ENCODE data around the gene KCNJ16. TPM values are rescaled to one million over a fixed set of nuclear protein-coding genes. Genes with fewer than 3 reads are reported as not detected.

The KCNJ16 gene
- total RNA-seq, 4 donors from 2014 or later = 296 to 403 (median 324) TPM

DNA sequence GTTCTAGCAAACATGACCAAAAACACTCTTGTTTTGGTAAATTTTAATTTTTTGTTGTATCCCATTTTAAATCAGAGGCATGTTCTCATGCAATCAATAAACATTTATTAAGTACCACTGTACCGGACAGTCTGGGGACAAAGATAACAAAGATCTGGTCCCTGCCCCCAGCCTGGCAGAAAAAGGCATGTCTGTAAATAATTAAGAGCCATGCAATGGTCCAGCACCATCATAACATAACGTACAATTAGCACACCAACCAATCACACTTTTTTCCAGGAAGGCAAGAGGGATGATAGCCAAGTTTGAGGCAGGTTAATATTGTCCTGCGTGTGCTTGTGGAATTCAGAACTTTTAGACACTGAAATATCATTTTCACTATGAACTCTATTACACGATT is 3.5 kb downstream of the KCNJ16 start:
- no peaks in the 10 kb centered on the region for H3K9me3 ChIP-seq
- no peaks in the 10 kb centered on the region for H3K36me3 ChIP-seq
- H3K4me3 ChIP-seq (replicated peaks in 1 of 3) = peak overlapping the region in 1 of 3 donors; percentile 26
- H3K4me1 ChIP-seq = peaks cover 14 to 33% of the 10 kb centered on the region in 2 donors
- H3K27ac ChIP-seq = peak overlapping the region; percentile 84 to 94 (median 92)
- DNase-seq = no peak
- intact Hi-C loops (cut with DNase I) = no loop called here
- TF ChIP-seq POLR2A (IDR thresholded peaks at IDR 0.05) = peak in 1 of 2 donors; percentile 14
- TF ChIP-seq, protein P1, sequence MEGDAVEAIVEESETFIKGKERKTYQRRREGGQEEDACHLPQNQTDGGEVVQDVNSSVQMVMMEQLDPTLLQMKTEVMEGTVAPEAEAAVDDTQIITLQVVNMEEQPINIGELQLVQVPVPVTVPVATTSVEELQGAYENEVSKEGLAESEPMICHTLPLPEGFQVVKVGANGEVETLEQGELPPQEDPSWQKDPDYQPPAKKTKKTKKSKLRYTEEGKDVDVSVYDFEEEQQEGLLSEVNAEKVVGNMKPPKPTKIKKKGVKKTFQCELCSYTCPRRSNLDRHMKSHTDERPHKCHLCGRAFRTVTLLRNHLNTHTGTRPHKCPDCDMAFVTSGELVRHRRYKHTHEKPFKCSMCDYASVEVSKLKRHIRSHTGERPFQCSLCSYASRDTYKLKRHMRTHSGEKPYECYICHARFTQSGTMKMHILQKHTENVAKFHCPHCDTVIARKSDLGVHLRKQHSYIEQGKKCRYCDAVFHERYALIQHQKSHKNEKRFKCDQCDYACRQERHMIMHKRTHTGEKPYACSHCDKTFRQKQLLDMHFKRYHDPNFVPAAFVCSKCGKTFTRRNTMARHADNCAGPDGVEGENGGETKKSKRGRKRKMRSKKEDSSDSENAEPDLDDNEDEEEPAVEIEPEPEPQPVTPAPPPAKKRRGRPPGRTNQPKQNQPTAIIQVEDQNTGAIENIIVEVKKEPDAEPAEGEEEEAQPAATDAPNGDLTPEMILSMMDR (IDR thresholded peaks at IDR 0.05) = no peak
- H3K27me3 ChIP-seq = no peaks in the 10 kb centered on the region
- 15 to 28% methylated on average over 4 of the region's 4 CpGs for WGBS, 2 donors

DNA sequence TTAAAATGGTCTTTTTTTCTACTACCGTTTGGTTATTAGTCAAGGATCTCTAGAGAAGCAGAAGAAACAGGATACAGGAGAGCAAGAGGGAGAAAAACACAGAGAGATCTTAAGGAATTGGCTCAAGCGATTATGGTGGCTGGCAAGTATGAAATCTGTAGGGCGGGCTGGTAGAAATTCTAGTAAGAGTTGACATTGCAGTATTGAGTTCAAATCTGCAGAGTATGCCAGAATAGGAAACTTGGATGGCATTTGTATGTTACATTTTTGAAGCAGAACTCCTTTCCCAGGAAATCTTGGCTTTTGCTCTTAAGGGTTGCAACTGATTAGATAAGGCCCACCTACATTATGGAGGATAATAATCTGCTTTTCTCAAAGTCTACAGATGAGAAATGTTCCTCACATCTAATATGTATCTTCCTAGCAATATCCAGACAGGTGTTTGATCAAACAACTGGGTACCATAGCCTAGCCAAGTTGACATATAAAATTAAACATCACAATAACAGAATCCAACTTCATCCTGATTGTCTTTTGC is 4.0 kb downstream of the KCNJ16 start:
- Histone ChIP-seq H3K36me3 (no peaks in the 10 kb centered on the region), H3K9me3 (no peaks in the 10 kb centered on the region), H3K4me3 (replicated peaks in 1 of 3) (peak overlapping the region in 1 of 3 donors; percentile 26), H3K27ac (peak overlapping the region; percentile 84 to 94 (median 92)), H3K27me3 (no peaks in the 10 kb centered on the region), H3K4me1 (peaks cover 9 to 28% of the 10 kb centered on the region in 2 donors)
- TF ChIP-seq, protein P1 (IDR thresholded peaks at IDR 0.05) = no peak
- TF ChIP-seq POLR2A (IDR thresholded peaks at IDR 0.05) = no peak
- 61 to 65% methylated on average over 3 of the region's 3 CpGs for WGBS, 2 donors
- no peak for DNase-seq
- intact Hi-C loops (cut with DNase I) = no loop called here

GRCh38 chr17:70080541-70081347 is 5.7 kb downstream of the KCNJ16 start:
- H3K4me1 ChIP-seq = peaks cover 8 to 32% of the 10 kb centered on the region in 2 donors
- no peak for DNase-seq
- peak in 1 of 2 donors; percentile 36 for TF ChIP-seq POLR2A (IDR thresholded peaks at IDR 0.05)
- TF ChIP-seq, protein P1 (IDR thresholded peaks at IDR 0.05) = no peak
- intact Hi-C loops (cut with DNase I) = no loop called here
- no peaks in the 10 kb centered on the region for H3K27me3 ChIP-seq
- H3K4me3 ChIP-seq (replicated peaks in 1 of 3) = peak overlapping the region in 1 of 3 donors; percentile 3
- no peaks in the 10 kb centered on the region for H3K9me3 ChIP-seq
- peak overlapping the region; percentile 48 to 94 (median 92) for H3K27ac ChIP-seq
- H3K36me3 ChIP-seq = no peaks in the 10 kb centered on the region
- WGBS, 2 donors = 56 to 66% methylated on average over 7 of the region's 7 CpGs

DNA sequence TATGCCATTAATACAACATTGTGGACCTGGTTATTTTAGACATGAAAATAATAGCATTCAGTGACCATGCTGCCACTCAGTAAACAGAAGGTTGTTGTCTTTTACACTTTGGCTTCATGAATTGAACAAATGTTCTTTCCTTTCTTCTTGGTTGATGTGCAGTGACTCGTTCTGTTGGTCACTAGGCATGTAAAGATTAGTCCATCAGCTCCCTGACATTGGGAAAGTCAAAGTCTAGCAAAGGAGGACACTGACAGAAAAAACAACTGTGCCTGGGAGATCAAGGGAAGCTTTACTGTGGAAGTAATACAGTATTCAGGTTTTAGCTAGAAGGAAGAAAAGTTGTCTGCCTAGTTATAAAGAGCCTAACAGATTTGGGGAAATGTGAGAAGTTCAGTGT is 6.9 kb downstream of the KCNJ16 start:
- Histone ChIP-seq H3K4me3 (replicated peaks in 1 of 3) (peak overlapping the region in 1 of 3 donors; percentile 3), H3K9me3 (no peaks in the 10 kb centered on the region), H3K36me3 (no peaks in the 10 kb centered on the region), H3K4me1 (peaks cover 8 to 39% of the 10 kb centered on the region in 2 donors), H3K27me3 (no peaks in the 10 kb centered on the region), H3K27ac (peak overlapping the region; percentile 14 to 94 (median 92))
- DNase-seq = no peak
- TF ChIP-seq, protein P1 (IDR thresholded peaks at IDR 0.05) = no peak
- TF ChIP-seq POLR2A (IDR thresholded peaks at IDR 0.05) = peak in 1 of 2 donors; percentile 23
- intact Hi-C loops (cut with DNase I) = no loop called here
- 30 to 36% methylated on average over 1 of the region's 1 CpG for WGBS, 2 donors

GRCh38 chr17:70084476-70084875 is 9.5 kb downstream of the KCNJ16 start:
- intact Hi-C loops (cut with DNase I) = no loop called here
- no peak for DNase-seq
- TF ChIP-seq, protein P1 (IDR thresholded peaks at IDR 0.05) = no peak
- no peak for TF ChIP-seq POLR2A (IDR thresholded peaks at IDR 0.05)
- Histone ChIP-seq H3K36me3 (no peaks in the 10 kb centered on the region), H3K9me3 (no peaks in the 10 kb centered on the region), H3K4me1 (peaks cover 22 to 35% of the 10 kb centered on the region in 2 donors), H3K27ac (no peak overlapping the region), H3K27me3 (no peaks in the 10 kb centered on the region), H3K4me3 (replicated peaks in 1 of 3) (no peak overlapping the region)
- WGBS, 2 donors = 81 to 84% methylated on average over 4 of the region's 4 CpGs
